K562 (cell line): Measurements from ENCODE around the gene FAM3C. TPM values are rescaled to one million over a fixed set of nuclear protein-coding genes. Genes with fewer than 3 reads are reported as not detected.

Experiments used
- ATAC-seq: fragments of 200-7000 bp; cut with Tn5 transposase; 3 replicates; pipeline ENCODE4 v1.9.1; 2020; ENCODE audit warnings: moderate library complexity
- BruUV-seq: library from RNA; stranded (reverse); fragments of 400-500 nt; replicated peaks from 2 replicates; lab custom pipeline; 2021; lab: Mats Ljungman, UMichigan
- CTCF ChIA-PET: fragments of 300-600 bp; formaldehyde crosslinking; extraction: SDS; loops from one replicate; lab custom pipeline; 2021; ENCODE audit warnings: low intra/inter-chr PET ratio; lab: Yijun Ruan, JAX
- POLR2A ChIA-PET: fragments of 300-600, 350-650 bp; sonication (Branson Sonifier 250); formaldehyde crosslinking; extraction: SDS; loops from one replicate; lab custom pipeline; 2021; ENCODE audit warnings: antibody characterized with exemption, inconsistent platforms; lab: Yijun Ruan, JAX
- DNase-seq, 4 experiments: peaks; one replicate each; pipeline versions ENCODE4 v3.0.0 to v3.0.0-alpha.2; 2011 to 2018; ENCODE audit warnings: low spot score in 3 of 4, mixed read lengths in 3 of 4; ENCODE audit errors: extremely low read depth in 1 of 4
- FAIRE-seq: peaks from 2 replicates; lab custom pipeline; 2011; peaks lifted over from hg19 to GRCh38; lab: Jason Lieb, UNC
- H2AFZ ChIP-seq: 2 replicates; pipeline ENCODE4 v1.6.0; 2011; ENCODE audit warnings: low read depth, low read length, control low read depth, inconsistent platforms
- H3K27ac ChIP-seq: fragments of 200-600 bp; 3 replicates; pipeline ENCODE4 v1.8.0; 2011; ENCODE audit warnings: low read depth, mild to moderate bottlenecking, control low read depth, inconsistent platforms, low read length, moderate library complexity, mixed read lengths; ENCODE audit errors: extremely low read depth
- H3K27me3 ChIP-seq, 2 experiments: fragments of 300-600 bp in 1 of 2; 2 replicates in 1 of 2; 3 replicates in 1 of 2; pipeline versions ENCODE4 v1.6.0 to v1.8.0; 2011; ENCODE audit warnings: inconsistent platforms in 2 of 2, low read length in 2 of 2, mild to moderate bottlenecking in 1 of 2, mixed read lengths in 1 of 2, moderate library complexity in 1 of 2; ENCODE audit not compliant: control insufficient read depth in 2 of 2, insufficient read depth in 2 of 2
- H3K36me3 ChIP-seq: fragments of 300-600 bp; 3 replicates; pipeline ENCODE4 v1.8.0; 2011; ENCODE audit warnings: mild to moderate bottlenecking, low read length, inconsistent platforms; ENCODE audit not compliant: control insufficient read depth, insufficient read depth
- H3K4me1 ChIP-seq, 2 experiments: fragments of 200-600 bp in 1 of 2; replicated peaks in 1 of 2; 2 replicates in 1 of 2; 3 replicates in 1 of 2; pipeline versions ENCODE4 v1.5.1 to v1.8.0; 2011; ENCODE audit warnings: inconsistent platforms in 2 of 2, low read length in 2 of 2, mild to moderate bottlenecking in 1 of 2, mixed read lengths in 1 of 2, moderate library complexity in 1 of 2; ENCODE audit not compliant: control insufficient read depth in 2 of 2, insufficient read depth in 2 of 2
- H3K4me2 ChIP-seq: 2 replicates; pipeline ENCODE4 v1.6.1; 2011; ENCODE audit warnings: low read length, control low read depth, inconsistent platforms, mixed read lengths; ENCODE audit not compliant: insufficient read depth
- H3K4me3 ChIP-seq: fragments of 200-600 bp; sonication (generic), shearing (Covaris generic); 2 replicates; pipeline ENCODE4 v1.5.1; 2016; ENCODE audit warnings: control low read depth, inconsistent platforms
- H3K79me2 ChIP-seq: fragments of 200-600 bp; 3 replicates; pipeline ENCODE4 v1.8.0; 2011; ENCODE audit warnings: low read length, inconsistent platforms; ENCODE audit not compliant: control insufficient read depth, insufficient read depth
- H3K9ac ChIP-seq, 2 experiments: 2 replicates each; pipeline versions ENCODE4 v1.6.0 to v1.6.1; 2011; ENCODE audit warnings: low read depth in 2 of 2, low read length in 2 of 2, control low read depth in 1 of 2, inconsistent platforms in 1 of 2, mild to moderate bottlenecking in 1 of 2, mixed read lengths in 1 of 2; ENCODE audit not compliant: insufficient read depth in 1 of 2
- H3K9me1 ChIP-seq: one replicate; pipeline ENCODE4 v1.6.0; 2011; ENCODE audit warnings: inconsistent platforms, mild to moderate bottlenecking, low read length, moderate library complexity; ENCODE audit not compliant: control insufficient read depth, insufficient read depth
- H3K9me3 ChIP-seq: replicated peaks from 2 replicates; pipeline ENCODE4 v1.5.1; 2011; ENCODE audit warnings: low read depth, low read length, inconsistent platforms; ENCODE audit not compliant: control insufficient read depth, insufficient read depth
- H4K20me1 ChIP-seq: replicated peaks from 2 replicates; pipeline ENCODE4 v1.6.1; 2011; ENCODE audit warnings: low read length, inconsistent platforms, mixed read lengths; ENCODE audit not compliant: control insufficient read depth, insufficient read depth
- ARID1B ChIP-seq: fragments of 450-650 bp; IDR thresholded peaks from 2 replicates; pipeline ENCODE4 v1.6.1; 2016; ENCODE audit warnings: antibody characterized with exemption, mild to moderate bottlenecking, inconsistent platforms
- C11orf30 ChIP-seq: fragments of 450-650 bp; IDR thresholded peaks from 2 replicates; pipeline ENCODE4 v1.6.1; 2016; ENCODE audit warnings: low read depth, mild to moderate bottlenecking
- CBFA2T3 ChIP-seq: fragments of 450-650 bp; IDR thresholded peaks from 2 replicates; pipeline ENCODE4 v1.6.1; 2017
- CEBPB ChIP-seq: fragments of 450-650 bp; IDR thresholded peaks from 2 replicates; pipeline ENCODE4 v1.6.1; 2016; ENCODE audit warnings: missing genetic modification characterization, missing compliant biosample characterization
- CEBPG ChIP-seq, 3 experiments: fragments of 200-800 bp in 1 of 3; sonication (Bioruptor generic) in 1 of 3; sonication (generic) in 1 of 3; formaldehyde crosslinking in 1 of 3; IDR thresholded peaks in 2 of 3; conservative IDR thresholded peaks in 1 of 3; 2 replicates each; pipeline versions ENCODE4 v1.6.1 to v1.8.0; 2016 to 2022; ENCODE audit warnings: missing compliant biosample characterization in 2 of 3, missing genetic modification characterization in 2 of 3, mild to moderate bottlenecking in 1 of 3, missing genetic modification reagents in 1 of 3
- MAFF ChIP-seq: IDR thresholded peaks from 2 replicates; pipeline ENCODE4 v1.6.1; 2012; ENCODE audit warnings: low read length, improper control_type of control experiment
- MAFG ChIP-seq: fragments of 450-650 bp; conservative IDR thresholded peaks from 2 replicates; pipeline ENCODE4 v1.6.1; 2016; ENCODE audit warnings: missing genetic modification characterization, missing compliant biosample characterization
- MAFK ChIP-seq: IDR thresholded peaks from 2 replicates; pipeline ENCODE4 v1.6.1; 2011; ENCODE audit warnings: low read length, improper control_type of control experiment
- NFE2 ChIP-seq: IDR thresholded peaks from 2 replicates; pipeline ENCODE4 v1.6.1; 2014; ENCODE audit warnings: antibody characterized with exemption, low read depth
- THRAP3 ChIP-seq: fragments of 450-650 bp; IDR thresholded peaks from 2 replicates; pipeline ENCODE4 v1.6.1; 2016; ENCODE audit warnings: mild to moderate bottlenecking, inconsistent platforms, borderline replicate concordance
- ZNF316 ChIP-seq: fragments of 450-650 bp; IDR thresholded peaks from 2 replicates; pipeline ENCODE4 v1.6.1; 2016
- ZNF764 ChIP-seq: fragments of 250-450 bp; sonication (Bioruptor Pico); IDR thresholded peaks from 2 replicates; pipeline ENCODE4 v1.4.0; 2020; ENCODE audit warnings: low read depth, mild to moderate bottlenecking, moderate library complexity
- WGBS: fragments of 100-300 bp; shearing (Covaris generic); methylation state at CpG from one replicate; pipeline ENCODE4 v1.1.6; 2016; ENCODE audit warnings: low coverage, mixed read lengths; ENCODE audit not compliant: insufficient coverage; ENCODE audit errors: missing lambda C conversion rate; 5-methylcytosine and 5-hydroxymethylcytosine counted together
- in situ Hi-C: fragments of 300-500 bp; cut with MboI; formaldehyde crosslinking; loops from 4 replicates; pipeline ENCODE4 v1.15.0; 2018; ENCODE audit warnings: inconsistent platforms, mixed read lengths
- intact Hi-C: fragments of 100-400 bp; cut with micrococcal nuclease; formaldehyde crosslinking; loops from 2 replicates; pipeline ENCODE4 v1.14.2; 2022
- polyA plus RNA-seq, 8 experiments: library from polyadenylated mRNA; depleted of rRNA in 4 of 8; stranded (reverse) in 5 of 8; unstranded in 3 of 8; fragments of >200 nt; fragmentation: Nextera tagmentation in 2 of 8; fragmentation: Illumina TruSeq in 1 of 8; extraction: Ambion mirVana in 2 of 8; extraction: Trizol in 1 of 8; gene quantifications; 2 replicates each; pipeline versions ENCODE4 v1.2.1 to v1.2.3, GENCODE V29; 2011 to 2014; ENCODE audit warnings: inconsistent platforms in 1 of 8, missing spikeins in 1 of 8
- total RNA-seq, 7 experiments: library from RNA; depleted of rRNA in 6 of 7; stranded (reverse); fragments of >200 nt in 6 of 7; fragmentation: Illumina TruSeq in 2 of 7; extraction: Trizol in 2 of 7; gene quantifications; 2 replicates each; pipeline versions ENCODE4 v1.2.1 to v1.2.3, GENCODE V29; 2011 to 2021; ENCODE audit warnings: low replicate concordance in 1 of 7
- TF ChIP-seq, protein P1 (sequence below): sonication (generic); formaldehyde crosslinking; IDR thresholded peaks from 2 replicates; pipeline ENCODE4 v1.8.1; 2023; ENCODE audit warnings: mild to moderate bottlenecking, missing genetic modification reagents

Gene FAM3C
- total and polyA plus RNA-seq, 9 of the 15 experiments (the other 6 are each of a cell fraction or from before 2014, with no cell fraction given), result 10.6 to 42.6 (median 30.0) TPM

DNA sequence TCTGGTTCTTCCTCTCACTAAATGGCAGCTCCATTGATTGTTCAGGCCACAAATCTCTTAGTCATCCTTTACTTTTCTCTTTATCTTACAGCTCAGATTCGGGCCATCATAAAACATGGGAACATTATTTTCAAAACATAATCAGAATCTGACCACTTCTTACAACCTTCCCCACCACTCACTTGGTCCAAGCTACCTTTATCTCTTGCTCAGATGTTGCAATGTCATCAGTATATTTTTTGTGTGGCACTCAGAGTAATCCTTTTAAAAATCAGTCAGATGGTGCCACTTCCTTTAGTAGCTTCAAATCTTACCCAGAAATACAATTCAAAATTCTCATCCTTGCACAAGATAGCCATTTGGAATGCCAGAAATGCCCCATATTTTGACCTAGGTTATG, 34.5 kb upstream of the FAM3C start:
- Histone ChIP-seq H3K4me1 (no peaks in the 10 kb centered on the region), H3K4me3 (no peak overlapping the region), H3K27me3 (no peaks in the 10 kb centered on the region), H3K27ac (no peak overlapping the region), H3K9ac (no peak overlapping the region), H3K9me1 (no peaks in the 10 kb centered on the region), H3K9me3 (no peaks in the 10 kb centered on the region), H3K36me3 (no peaks in the 10 kb centered on the region), H3K4me2 (no peak overlapping the region), H3K79me2 (no peaks in the 10 kb centered on the region), H2AFZ (no peak overlapping the region), H4K20me1 (no peaks in the 10 kb centered on the region)
- ChIA-PET CTCF (no interaction called here), POLR2A (interaction anchor here (0.5 to 1.5 kb wide), 3 partner anchors 19 to 34 kb away, joined by 3 to 6 read pairs (median 3); partner anchors contain the start of gene FAM3C)
- intact Hi-C loops, result no loop called here
- DNase-seq, result no peak
- BruUV-seq, result no TSS peak
- ATAC-seq, result no peak
- no peak for FAIRE-seq
- 0% methylated on average over 1 of the region's 1 CpG for WGBS
- peak; percentile 44 for TF ChIP-seq CBFA2T3
- TF ChIP-seq ZNF764 (CRISPR knock-in tag), result no peak
- TF ChIP-seq THRAP3, result no peak
- TF ChIP-seq NFE2, result peak; percentile 47
- TF ChIP-seq MAFF, result 0 out of 2 replicates have a peak, but pooled peaks have one; percentile 18
- TF ChIP-seq MAFK, result peak; percentile 18; the same call in 1 of the 2 replicates
- TF ChIP-seq CEBPB (tag), result peak; percentile 51
- 0 out of 2 replicates have a peak, but pooled peaks have one; percentile 18 for TF ChIP-seq ARID1B
- TF ChIP-seq, protein P1, sequence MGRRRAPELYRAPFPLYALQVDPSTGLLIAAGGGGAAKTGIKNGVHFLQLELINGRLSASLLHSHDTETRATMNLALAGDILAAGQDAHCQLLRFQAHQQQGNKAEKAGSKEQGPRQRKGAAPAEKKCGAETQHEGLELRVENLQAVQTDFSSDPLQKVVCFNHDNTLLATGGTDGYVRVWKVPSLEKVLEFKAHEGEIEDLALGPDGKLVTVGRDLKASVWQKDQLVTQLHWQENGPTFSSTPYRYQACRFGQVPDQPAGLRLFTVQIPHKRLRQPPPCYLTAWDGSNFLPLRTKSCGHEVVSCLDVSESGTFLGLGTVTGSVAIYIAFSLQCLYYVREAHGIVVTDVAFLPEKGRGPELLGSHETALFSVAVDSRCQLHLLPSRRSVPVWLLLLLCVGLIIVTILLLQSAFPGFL, result no peak
- no peak for TF ChIP-seq CEBPG (CRISPR knock-in tag; IDR thresholded peaks at IDR 0.05)
- peak; percentile 29 to 48; a peak in 3 of 4 replicates for TF ChIP-seq CEBPG (tag; conservative IDR thresholded peaks at IDR 0.05 in 1 of 2, IDR thresholded peaks at IDR 0.05 in 1 of 2)
- peak; percentile 71; the same call in 1 of the 2 replicates for TF ChIP-seq C11orf30
- TF ChIP-seq MAFG (tag), result peak; percentile 71
- TF ChIP-seq ZNF316, result peak; percentile 79
- in situ Hi-C loops, result no loop called here
